Measurements from ENCODE around the gene MYOCD.

DNA sequence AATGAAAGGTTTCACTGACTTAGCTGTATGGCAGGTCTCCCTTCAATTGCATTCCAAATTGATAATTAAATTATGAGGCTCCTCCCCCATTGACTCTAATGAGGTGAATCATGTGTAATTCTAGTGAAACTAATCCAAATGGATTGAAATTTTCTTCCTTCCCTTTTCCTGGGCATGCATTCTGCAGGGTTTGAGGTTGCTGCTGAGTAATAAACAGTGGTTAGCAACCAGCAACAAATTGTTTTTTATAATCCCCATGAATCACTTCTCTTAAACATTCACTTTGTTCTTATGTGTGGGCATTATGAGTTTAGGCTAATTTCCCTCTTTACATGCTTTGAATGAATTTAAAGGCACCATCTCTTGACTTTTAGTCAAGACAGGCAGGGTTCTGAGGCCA, 43.4 kb downstream of the MYOCD start:
- TF ChIP-seq, protein P1, sequence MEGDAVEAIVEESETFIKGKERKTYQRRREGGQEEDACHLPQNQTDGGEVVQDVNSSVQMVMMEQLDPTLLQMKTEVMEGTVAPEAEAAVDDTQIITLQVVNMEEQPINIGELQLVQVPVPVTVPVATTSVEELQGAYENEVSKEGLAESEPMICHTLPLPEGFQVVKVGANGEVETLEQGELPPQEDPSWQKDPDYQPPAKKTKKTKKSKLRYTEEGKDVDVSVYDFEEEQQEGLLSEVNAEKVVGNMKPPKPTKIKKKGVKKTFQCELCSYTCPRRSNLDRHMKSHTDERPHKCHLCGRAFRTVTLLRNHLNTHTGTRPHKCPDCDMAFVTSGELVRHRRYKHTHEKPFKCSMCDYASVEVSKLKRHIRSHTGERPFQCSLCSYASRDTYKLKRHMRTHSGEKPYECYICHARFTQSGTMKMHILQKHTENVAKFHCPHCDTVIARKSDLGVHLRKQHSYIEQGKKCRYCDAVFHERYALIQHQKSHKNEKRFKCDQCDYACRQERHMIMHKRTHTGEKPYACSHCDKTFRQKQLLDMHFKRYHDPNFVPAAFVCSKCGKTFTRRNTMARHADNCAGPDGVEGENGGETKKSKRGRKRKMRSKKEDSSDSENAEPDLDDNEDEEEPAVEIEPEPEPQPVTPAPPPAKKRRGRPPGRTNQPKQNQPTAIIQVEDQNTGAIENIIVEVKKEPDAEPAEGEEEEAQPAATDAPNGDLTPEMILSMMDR (optimal IDR thresholded peaks at IDR 0.05 in 1 of 3, IDR thresholded peaks at IDR 0.05 in 1 of 3, conservative IDR thresholded peaks at IDR 0.05 in 1 of 3; ENCODE audit: extremely low read depth in 1 of 3, insufficient read depth in 2 of 3, low read length in 3 of 3) = no peak
- TF ChIP-seq EZH2 (IDR thresholded peaks at IDR 0.05; ENCODE audit: low read length) = no peak
